HG03521 (cell line): ENCODE data around the gene KIF16B.
A peak's percentile ranks its signal among the peaks of the same experiment; 100 is the strongest.

Experiments used
- ATAC-seq: cut with Tn5 transposase; IDR thresholded peaks from one replicate; pipeline ENCODE4 v1.9.1; 2021; ENCODE audit warnings: mild to moderate bottlenecking, moderate library complexity; ENCODE audit not compliant: unreplicated experiment

The KIF16B gene

DNA sequence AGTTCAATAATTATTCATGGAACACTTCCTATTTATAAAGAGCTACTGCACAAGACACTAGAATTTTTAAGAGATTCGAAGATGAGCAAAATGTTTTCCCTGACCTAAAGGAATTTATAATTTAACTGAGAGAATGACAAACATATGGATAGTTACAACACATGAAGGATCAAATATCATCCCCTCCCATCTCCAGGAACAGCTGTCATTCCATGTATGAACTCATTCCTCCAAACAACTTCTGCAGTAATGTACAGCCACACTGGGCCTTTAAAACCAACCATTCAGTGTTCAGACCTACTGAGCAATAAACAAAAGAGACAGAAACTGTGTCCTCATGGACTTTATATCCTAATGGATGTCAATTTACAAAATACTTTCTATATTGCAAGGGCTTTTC is 87.8 kb downstream of the KIF16B start:
- ATAC-seq = no peak

DNA sequence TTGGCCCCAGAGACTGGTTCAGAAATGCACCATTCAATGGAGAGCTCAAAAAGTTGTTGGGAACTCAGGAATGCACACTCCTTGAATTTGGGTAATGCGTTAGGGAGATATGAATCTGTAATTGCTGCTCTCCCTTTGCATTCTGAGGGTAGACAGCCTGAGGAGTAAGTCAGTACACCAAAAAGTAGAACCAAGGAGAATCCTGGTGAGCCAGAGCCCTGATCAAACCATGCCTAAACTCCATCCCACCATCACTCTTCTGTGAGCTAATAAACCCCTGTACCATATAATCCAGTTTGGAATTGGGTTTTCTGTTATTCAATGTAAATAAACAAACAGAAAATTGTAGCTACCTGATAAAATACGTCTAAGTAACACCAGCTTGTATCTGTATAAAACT is 90.2 kb downstream of the KIF16B start:
- no peak for ATAC-seq

DNA sequence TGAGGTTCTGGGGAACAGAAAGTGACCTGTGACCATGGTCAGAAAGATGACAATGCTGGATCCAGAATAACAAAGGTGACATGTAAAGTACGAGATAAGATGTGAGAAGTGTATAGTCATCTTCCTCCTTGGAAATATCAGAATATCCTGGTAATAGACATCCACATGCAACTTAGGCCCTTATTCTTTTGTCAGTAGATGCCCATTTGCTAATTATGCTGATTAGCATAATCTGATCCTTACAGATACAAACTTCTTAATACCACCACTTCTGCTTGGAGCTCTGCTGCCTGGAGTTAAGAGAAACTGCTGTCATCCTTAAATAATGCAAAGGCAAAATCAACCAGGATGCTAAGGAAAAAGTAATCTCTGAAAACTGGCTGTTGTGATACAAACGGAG is 91.3 kb downstream of the KIF16B start:
- no peak for ATAC-seq

DNA sequence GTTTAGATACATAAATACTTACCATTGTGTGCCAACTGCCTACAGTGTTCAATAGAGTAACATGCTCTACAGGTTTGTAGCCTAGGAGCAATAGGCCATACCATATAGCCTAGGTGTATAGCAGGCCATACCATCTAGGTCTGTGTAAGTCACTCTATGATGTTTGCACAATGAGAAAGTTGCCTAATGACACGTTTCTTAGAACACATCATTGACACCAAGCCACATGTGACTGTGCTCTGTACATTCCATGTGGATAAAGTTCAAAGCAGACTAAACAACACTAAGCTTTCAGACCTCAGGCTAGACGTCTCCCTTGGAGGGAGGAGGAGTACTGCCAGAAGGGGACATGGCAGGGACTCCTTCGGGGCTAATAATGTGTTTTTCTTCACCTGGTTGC is 93.6 kb downstream of the KIF16B start:
- ATAC-seq = no peak

DNA sequence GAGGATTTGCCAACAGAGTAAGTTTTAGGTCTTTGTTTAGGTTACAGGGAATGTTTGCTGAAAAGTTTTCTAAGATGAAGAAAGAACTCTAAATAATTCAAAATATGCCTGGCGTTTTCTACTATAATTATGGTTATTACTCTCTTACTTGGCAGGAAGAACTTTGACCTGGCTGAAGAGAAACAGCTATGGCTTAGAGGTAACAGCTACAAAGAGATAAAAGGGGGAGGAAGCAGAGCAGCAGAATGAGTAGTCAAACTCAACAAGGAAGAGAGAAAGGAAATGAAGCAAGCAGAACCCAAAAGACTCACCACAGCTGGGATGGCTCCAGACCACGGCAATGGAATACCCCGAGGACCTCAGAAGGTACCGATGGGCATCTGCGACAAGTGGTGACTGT is 95.6 kb downstream of the KIF16B start:
- ATAC-seq = no peak

DNA sequence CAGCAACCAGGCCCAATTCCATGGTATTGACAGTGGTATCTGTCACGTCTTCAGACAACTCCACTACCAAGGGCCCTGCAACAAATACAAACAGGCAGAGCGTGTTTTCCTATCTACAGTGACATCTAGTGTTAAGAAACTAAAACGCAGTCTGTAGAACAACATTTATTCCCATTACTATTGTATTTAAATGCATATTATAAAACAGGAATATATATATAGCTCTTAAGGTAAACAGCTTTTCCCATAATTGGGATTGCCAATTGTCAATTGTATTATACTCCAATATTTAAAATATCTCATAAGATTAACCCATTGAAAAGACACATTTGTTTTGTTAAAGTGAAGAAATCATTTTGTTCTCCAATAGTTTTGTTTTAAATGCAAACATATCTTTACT is 97.2 kb downstream of the KIF16B start:
- peak; percentile 74 for ATAC-seq

DNA sequence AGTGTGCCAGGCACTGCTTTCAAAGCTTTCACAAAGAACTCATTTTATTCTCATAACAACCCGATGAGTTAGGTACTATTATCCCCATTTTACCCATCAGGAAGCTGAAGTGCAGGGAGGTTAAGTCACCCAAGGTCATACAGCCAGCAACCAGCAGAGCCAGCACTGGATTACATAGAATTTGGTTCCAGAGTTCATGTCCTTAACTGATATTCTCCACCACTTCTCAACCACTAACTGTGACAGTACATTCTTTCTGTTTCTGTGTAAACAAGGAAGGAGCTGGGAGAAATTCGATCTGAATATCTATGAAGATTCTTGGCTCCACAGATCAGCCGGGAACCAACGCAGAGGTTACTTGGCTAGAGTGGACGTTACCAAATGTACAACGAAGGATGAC is 98.0 kb downstream of the KIF16B start:
- ATAC-seq = no peak

DNA sequence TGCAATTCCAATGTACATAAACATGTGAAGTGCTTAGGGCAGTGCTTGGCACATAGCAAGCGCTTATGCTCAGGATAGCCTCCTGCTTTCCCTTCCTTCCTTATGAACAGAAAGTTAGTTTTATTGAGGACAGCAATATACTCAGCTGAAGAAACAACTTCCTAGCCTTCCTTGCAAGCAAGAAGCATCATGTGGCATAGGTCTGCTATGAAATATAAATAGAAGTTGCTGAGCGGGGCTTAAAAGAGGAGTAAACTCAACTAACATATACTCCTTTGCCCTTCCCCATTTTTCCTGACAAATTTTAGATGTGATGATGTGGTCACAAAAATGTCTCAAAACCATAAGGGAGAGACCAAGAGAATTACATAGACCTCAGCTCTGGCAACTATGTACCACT is 98.9 kb downstream of the KIF16B start:
- ATAC-seq = no peak

DNA sequence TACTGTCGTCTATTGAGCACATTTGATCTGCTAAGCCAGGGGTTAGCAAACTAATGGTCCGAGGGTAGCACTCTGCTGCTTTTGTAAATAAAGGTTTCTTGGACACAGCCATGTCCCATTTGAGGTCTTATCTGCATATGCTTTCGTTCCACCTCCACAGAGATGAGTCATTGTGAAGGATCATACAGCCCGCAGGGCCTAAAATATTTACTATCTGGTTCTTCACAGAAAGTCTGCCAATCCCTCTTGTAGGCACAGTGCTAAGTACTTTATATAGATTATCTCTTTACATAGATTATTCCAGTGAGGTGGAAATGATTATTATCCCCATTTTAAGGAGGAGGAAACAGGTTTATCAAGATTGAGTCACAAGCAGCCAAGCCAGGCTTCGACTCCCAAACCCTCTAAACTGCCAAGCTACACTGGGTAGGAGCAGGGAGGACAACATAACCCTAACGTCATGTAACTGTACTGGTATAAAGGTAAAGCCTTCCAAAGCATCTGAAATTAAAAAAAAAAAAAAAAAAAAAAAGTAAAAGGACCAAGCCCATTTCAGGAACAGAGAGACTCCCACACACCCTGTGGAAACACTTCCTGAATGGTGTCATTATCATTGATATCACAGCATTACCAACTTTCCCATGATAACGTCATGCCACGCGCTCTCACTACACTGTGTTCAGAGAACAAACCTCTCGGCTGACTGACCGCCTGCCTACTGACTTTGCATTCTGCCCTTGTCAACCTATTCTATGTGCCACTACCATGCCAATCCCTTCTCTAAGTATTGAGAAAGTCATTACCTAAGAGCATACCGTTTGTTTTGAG is 101.0 kb downstream of the KIF16B start:
- ATAC-seq = no peak

DNA sequence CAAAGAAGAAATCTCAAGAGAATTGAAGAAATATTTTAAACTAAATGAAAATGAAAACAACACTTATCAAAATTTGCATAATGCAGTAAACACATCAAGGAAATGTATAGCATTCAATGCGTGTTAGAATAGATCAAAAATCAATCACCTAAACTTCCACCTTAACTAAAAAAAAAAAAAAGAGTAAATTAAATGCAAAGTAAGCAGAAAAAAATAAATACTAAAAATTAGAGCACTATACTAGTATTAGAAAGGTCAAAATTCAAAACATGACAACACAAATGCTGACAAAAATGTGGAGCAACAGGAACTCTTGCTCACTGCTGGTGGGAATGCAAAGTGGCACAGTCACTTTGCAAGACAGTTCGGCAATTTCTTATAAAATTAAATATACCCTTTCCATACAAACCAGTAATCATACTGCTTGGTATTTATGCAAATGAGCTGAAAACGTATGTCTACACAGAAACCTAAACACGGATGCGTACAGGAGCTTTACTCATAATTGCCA is 103.8 kb downstream of the KIF16B start:
- no peak for ATAC-seq

DNA sequence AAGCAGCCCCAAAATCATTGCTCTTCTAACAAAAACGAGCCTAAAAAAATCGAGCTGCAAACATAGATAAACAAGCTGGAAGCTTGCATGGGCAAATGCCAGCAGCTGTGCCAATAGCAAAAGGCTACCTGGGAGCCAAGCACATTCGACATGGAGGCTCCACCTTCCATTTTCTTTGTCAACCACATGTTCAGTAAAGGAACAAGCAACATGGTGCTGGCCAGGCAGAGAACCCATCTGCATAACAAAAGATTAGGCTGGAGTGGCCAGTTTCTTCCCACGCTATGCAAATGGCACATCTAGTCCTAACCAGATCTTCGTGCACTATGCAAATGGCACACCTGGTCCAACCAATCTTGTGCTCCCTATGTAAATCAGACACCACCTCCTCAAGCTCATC is 110.5 kb downstream of the KIF16B start:
- ATAC-seq = no peak

DNA sequence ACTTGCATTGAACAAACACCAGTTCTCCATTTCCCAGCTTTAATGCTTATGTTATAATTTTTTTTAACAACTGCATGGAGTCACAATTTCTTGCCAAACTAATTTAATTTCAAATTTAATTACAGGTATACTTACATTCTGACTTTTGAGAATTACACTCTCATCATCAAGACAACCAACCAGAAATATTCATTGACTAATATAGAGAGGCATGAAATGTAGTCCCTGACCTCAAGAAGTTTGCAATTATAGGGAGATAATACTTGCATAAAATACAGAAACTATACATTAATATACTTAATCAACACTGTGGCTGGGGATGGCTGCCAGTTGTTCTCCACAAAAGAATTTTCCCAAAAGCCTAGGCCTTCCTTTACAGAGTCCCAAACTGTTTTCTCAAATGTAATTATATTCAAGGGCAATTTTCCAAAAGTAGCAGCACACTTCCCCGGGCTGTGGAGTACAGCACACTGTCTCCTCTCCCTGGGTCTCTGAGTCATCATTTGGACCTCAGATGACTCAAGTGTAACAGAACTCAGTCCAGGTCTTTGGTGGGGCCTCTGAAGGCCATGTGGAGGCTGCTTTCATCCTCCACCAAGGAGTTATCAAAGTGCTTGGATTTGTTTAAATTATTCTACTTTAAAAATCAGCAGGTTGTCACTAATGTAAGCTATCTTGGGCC is 114.1 kb downstream of the KIF16B start:
- no peak for ATAC-seq

DNA sequence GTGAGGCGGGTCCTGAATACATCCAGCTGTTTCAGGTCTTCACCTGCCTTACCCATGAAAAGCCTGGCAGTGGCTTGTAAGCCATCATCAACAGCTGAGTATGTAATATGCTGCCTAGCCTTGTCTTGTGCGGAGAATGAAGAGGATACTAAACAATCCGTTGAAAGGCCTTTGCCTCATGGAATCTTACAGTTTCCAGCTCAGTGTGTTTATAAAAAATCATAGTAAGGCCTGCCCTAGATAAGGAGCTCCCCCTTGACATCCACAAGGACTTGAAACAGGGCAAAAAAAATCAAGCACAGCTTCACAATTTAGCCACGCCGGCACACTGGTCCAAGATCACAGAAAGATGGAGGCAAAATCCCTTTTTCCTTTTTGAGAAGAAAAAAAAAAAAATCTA is 115.7 kb downstream of the KIF16B start:
- ATAC-seq = no peak

DNA sequence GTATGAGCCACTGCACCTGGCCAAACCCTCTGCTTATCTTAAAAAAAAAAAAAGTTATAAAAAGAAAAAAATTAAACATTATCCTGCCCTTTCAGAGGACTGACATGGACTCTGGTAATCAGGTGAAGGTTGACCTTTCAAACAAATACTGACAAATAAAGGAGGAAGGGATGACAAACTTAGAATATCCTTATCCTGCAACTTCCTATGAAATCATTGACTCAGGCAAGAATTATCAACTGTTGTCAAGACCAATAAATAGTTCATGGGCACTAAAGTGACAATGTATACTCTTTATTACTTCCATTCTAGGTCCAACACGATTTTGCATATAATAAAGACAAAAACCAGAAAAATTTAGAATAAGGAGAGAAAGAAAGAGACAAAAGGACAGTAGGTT is 117.9 kb downstream of the KIF16B start:
- ATAC-seq = no peak

DNA sequence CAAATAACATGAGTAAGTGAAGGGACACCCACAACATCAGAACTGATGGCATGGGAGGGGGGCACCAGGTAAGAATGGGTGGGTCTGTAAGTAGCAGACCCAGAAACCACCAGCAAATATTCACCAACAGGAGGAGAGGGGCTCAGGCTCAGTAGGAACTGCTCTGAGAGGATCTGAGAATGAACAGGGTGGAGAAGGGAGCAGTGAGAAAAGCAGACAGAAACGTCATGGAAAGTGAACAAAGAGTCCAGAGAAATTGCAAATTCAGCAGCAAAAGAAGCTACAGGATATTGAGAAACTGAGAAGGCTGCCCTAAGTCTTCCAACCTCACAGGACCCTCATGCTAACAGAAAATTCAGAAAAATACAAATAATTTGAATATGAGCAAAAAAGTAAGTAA is 121.3 kb downstream of the KIF16B start:
- no peak for ATAC-seq

DNA sequence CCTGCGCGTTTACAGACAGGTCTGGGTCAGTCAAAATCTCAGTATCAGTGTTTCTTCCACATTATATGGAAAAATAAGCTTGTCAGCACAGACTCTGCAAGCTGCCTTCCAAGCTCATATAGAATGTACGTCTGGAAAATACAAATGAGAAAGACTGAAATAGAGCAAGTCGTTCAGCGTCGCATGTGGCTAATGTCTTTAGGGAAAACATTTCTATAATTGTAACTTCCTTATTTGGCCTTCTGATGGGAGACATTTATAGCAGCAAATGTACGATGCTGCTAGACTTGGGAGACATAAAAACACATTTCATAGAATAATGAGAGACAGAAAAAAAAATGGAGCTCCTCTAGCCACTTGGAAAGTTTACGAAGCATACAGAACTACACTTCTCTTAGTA is 122.2 kb downstream of the KIF16B start:
- no peak for ATAC-seq

DNA sequence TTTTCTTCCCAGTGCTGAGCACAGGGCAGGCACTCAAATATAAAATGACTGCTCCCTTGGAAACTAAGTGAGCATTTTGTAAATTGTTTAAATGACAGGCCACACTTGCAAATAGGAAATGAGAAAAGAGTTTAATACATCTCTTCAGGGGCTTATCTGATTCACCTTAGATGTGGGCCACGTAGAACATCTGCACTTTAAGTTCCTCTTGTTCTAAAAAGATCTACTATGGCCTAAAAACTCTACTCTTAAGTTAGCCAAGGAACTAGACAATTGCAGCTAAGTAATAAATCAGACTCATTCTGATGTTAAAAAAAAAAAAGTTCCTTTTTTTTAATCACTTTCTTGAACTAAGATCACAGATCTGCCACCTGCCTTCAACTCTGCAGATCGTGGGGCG is 126.3 kb downstream of the KIF16B start:
- no peak for ATAC-seq

DNA sequence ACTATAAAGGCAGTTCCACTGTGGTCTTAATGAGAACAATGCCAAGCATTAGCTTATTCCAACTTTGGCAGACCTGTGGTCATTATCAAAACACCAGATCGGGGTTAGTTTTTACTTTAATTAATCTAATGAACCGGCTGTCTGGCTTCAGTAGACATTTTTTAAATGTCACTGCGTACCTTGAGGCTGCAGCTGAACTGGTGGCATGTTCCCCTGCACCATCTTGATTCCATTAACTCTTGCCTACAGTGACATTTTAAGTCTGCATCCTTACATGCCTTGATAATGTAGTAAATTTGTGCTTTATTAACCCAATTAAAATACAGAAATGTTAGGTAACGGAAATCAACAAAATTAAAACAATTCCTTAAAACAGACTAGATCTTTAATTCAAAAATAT is 127.0 kb downstream of the KIF16B start:
- no peak for ATAC-seq

DNA sequence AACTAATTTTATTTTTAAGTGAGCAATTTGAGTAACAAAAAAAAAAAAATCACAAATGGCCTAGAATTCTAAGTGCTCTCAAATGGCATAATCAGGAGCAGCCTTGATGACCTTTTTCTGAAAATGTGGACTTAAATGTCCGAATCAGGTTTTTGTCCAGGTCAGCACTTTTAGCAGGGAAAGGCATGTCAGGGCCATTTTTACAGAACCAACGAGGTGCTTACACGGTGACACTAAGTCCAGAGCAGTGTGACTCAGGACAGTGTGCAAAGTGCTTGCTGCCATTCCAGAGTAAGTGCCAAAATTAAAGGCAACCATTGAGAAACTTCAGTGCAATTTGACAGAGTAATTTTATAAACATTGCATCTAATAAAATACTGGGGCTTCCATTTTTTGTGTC is 127.8 kb downstream of the KIF16B start:
- no peak for ATAC-seq

DNA sequence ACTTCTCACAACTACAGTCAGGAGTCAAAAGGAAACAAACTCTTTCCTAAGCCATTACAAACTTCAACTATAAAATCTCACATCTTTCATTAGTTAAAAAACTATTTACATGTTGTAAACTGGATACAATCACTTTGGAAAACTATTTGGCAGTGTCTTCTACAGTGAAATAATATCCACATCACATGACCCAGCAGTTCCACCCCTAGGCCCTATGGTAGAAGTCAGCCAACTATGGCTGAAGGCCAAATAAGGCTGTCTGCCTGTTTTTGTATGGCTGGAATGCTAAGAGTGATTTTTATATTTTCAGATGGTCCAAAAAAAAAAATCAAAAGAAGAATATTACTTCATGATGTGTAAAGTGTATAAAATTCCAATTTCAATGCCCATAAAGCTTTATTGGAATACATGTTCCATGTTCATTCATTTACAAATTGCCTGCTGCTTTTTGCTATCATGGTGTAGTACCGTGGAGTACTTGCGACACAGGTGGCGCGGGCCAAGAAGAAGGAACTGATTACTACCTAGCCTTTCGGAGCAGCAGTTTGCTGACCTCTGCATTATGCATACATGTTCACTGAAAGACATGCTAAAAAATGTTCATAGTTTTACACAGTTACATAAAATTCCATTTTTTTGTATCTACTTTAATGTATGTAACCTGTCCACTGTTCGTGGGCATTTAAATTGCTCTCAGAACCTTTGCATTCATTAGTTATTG is 129.0 kb downstream of the KIF16B start:
- ATAC-seq = no peak

DNA sequence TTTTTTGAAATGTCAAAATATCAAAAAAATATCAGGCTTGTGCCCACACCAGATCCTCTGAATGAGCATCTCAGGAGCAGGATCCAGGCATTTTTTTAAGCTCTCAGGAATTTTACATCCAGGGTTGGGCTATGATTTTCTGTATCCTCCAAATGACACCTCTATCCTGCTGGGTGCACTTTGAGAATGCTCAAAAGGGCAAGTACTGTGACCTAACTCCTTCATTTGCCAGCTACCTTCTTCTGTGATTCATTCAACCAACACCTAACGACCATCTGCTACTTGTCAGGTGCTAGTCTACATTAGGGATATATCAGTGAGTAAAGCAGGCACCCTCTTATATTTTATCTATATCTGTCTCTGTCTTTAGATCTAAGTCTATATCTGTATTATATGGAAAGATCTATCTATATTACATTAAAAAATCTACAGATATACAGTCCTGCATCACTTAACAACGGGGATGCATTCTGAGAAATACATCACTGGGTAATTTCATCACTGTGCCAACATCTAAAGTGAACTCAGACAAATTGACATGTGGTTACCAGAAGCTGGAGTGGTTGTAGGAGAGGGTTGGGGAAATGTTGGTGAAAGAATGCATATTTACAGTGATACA is 131.6 kb downstream of the KIF16B start:
- no peak for ATAC-seq
